GM19025 (cell line): ENCODE results near the gene APBA1.

Experiments
- ATAC-seq: cut with Tn5 transposase; IDR thresholded peaks from one replicate; pipeline ENCODE4 v1.9.1; 2021; ENCODE audit warnings: mild to moderate bottlenecking, low read depth, moderate library complexity; ENCODE audit not compliant: unreplicated experiment

Gene APBA1

DNA sequence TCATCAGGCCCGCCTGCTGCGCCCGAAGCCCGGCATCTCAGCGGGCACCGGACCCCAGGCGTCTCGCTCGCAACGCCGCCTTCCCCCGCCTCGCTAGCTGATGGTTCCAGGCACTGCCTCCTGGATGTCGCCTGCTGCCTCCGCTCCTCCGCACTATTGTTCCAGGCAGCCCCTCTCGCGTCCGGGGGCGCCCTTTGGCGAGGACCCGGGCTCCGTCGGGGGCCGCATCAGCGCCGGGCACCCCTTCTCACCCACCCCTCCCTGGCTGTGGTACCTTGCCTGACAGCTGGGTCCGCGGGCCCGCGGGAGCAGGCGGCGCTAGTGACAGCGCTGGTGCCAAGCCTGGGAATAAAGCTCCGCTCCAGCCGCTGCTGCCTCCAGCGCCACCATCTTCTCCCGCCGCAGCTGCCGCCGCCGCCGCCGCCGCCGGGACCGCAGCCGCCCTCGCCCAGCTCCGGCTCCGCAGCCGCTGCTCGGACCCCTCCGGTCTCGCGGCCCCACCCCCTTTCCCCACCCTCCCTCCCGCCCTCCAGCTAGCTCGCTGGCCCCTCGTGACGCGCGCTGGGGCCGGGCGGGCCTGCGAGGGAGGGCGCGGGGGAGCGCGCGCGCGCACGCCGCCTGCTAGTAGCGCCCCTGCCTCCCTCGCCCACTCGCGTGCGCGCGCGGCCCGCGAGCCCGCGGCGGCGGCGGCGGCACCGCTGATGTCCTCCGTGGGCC, at the start of gene APBA1:
APBA1 (minus strand) TSS at position 493 of the 717 bp plus-strand sequence.
- peak; percentile 28 for ATAC-seq

- no peak for ATAC-seq
These were observed 47.8 kb upstream of the APBA1 start for GRCh38 chr9:69719983-69720382.

- ATAC-seq = no peak
These were observed 47.2 kb upstream of the APBA1 start for GRCh38 chr9:69719367-69719766.

- ATAC-seq = no peak
These were observed 46.0 kb upstream of the APBA1 start for GRCh38 chr9:69718218-69718617.

- no peak for ATAC-seq
These were observed 43.7 kb upstream of the APBA1 start for GRCh38 chr9:69715825-69716224.

GRCh38 chr9:69715096-69715495, 42.9 kb upstream of the APBA1 start:
- no peak for ATAC-seq

DNA sequence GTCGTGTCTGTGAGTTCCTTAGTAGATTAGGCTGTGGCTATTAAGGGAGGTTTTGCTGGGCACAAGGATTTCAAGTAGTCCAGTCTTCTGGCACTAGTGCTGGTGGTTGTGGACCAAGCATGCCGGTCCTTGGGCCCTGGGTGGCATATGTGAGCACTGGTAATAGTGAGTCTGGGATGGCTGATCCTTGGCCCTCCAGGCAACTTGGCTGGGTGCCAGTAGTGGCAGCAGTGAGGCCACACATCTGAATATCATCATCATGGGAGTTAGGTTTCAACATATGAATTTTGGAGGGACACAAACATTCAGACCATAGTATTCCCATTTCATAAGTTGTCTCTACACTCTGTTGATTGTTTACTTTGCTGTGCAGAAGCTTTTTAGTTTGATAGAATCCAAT, 25.3 kb upstream of the APBA1 start:
- no peak for ATAC-seq

DNA sequence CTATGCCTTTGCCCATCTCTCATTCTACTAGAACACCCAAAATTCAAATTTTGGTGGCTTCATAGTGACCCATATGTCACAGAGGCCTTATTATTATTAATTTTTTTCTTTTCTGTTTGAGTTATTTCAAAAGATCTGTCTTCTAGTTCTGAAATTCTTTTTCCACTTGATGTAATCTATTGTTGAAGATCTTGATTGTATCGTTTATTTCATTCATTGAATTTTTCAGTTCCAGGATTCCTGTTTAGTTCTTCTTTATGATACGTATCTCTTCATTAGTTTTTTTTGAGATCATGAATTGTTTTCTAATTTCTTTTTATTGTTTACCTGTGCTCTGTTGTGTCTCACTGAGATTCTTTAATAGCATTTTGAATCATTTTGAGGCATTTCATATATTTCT, 24.6 kb upstream of the APBA1 start:
- ATAC-seq = no peak

DNA sequence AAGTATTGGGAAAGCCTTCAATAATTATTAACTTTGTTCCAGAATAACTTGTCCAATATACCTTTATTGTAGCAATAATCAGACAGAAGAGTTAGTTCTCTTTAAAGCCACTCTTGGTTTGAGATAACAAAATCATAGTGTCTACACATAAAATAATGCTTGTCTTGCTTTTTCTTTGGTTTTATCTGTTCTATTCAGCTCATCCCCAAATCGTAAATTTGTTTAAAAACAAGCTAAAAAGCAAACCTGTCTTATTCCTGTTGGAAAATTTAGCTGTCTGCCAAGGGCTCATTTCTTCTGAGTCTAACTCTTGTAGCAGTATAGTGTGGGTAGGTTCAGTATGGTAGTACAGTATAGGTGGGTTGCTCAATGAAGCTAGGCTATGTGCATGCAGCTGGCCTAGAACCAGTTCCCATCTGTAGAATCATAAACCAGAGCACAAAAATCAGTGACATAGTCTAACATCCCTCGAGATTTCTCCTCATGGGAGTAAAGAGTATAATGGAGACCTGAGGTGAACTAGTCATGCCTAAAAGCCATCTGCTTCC, 17.9 kb upstream of the APBA1 start:
- ATAC-seq = no peak

DNA sequence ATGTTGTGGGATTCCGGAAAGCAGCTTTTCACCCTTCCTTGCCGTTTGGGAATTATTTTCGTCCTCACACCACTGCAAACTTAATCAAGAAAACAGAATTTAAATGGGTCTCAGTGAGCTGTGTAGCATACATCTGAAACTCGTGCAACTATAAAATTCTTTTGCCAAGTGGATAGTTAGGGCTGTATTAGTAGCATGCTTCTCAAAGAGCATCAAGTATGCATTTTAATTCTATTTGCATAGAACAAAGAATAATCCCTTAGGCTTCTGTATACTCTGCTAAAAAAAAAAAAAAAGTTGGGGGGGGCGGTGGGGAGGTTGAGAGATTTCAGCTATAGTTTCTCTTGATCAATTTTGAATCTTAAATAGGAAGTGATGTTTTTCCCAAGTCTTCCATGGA, 11.8 kb upstream of the APBA1 start:
- ATAC-seq = no peak

- no peak for ATAC-seq
These were observed 6.8 kb upstream of the APBA1 start for GRCh38 chr9:69678843-69679538.

DNA sequence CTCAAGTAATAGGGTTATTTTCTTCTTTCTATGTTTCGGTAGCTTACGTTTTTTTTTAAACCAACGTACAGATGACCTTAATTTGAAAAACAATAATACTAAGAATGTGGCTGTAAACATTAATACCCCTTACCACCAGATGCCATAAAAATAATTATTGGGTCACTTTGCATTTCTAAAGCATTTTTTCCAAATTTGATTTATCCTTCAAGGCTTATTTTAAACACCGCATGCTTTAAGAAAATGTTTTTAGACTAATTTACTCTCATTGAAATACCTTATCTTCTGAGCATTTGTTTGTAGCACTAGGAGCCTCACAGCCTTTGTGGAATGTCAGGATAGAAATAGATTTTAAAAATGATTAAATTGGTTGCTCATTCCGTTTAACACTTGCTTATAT, 5.8 kb upstream of the APBA1 start:
- no peak for ATAC-seq

DNA sequence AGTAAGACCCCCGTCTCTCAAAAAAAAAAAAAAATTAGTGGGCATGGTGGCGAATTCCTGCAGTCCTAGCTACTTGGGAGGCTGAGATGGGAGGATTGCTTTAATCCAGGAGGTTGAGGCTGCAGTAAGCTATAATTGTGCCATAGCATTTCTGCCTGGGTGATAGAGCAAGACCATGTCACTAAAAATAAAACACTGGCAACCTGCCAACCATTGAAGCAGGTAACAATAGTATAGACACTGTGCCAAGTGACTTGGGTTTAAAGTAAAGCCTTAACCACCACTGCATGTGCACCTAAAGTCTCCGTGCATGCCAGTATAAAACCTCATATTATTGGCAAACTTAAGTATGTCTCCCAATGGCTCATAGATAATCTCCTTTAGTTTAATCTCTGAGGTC, 3.4 kb upstream of the APBA1 start:
- ATAC-seq = no peak

- no peak for ATAC-seq
These were observed 2.7 kb upstream of the APBA1 start for GRCh38 chr9:69674716-69675438.

DNA sequence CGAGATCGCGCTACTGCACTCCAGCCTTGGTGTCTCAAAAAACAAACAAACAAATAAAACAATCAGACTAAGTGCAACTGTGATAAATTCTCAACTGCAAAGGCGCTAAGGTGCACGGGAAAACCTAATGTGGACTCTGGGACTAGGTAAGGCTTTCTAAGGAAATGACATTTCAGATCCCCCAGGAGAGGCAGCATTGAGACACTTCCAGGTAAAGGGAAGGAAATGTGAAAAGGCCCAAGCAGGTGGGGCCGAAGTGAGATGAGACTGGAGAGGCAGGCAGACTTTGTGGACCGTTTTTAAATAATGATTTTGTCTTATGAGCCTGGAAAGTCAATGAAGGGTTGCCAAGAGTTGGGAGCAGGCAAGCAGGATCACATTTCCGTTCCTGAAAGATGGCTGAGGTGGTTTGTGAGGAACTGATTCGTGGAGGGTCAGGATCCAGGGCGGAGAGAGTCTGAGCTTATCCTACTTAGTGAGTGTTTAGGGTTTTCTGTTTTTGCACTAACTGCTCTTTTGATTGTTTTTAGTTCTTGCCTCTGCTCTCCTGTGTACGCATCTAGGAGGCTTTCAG, 2.0 kb upstream of the APBA1 start:
- ATAC-seq = no peak

DNA sequence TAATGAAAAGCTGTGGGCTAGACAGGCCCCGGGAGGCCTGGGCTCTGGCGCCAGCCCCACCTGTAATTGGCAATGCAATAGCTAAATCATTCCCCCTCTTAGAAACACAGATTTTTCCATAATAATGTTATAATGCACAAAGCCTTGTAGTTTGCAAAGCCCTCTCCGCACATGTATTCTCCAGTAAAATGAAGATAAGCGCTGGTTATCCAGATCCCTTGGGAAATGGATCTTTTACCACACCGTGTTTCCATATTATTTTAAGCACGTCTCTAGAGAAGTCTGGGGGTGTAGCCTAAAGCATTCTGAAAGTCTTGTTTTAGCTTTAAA, 1.1 kb upstream of the APBA1 start:
- ATAC-seq = no peak

DNA sequence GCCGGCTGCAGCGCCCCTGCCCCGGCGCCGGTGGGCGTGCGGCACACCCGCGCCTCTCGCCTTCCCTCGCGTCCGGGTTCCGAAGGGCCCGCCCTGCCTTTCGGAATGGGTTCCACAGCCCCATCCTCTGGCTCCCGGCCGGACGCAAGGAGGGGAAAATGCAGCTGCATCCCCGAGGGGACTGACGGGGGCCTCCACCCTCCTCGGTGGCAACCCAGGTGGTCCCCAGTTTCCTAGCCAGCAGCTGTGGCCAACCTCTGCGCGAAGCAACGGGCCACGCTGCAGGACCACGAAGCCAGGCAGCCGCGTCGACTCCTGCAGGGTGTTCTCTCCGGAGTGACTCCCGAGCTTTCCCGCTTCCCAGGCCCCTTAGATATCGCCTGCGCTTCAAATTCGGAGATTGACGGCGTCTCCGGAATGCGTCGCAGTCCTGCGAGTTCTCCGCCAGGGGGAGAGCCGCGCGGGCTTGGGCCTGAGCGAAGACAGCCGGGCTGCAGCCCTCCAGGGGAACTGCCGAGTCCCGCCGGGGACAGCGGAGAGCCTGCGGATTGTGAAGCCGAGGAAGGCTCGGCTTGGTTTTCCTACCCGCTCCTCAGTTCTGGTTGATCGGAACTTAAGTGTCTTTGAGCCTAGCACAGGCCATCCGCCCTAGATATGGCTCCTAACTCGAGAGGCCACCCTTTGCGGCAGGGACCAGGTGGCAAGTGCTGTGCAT, 582 bp upstream of the APBA1 start:
- ATAC-seq = peak; percentile 93

GRCh38 chr9:69671311-69671878, 776 bp downstream of the APBA1 start:
- no peak for ATAC-seq

DNA sequence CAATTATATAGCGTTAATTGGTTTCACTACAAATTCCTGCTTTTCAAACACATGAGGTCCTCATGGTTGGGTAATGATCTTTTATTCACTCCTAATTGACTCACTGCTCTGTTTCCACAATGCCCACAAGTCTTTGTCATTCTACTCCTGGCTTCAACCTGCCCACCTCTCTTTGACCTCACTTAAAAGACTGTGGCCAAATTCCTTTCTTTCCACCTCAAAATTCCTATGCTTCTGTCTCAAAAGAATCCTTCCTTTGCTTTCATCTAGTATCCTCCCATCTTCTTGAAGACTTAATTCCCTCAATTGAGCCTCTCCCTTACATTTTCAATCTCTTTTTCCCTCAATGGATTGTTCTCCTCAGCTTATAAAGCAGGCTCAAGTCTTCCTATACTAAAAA, 4.9 kb downstream of the APBA1 start:
- ATAC-seq = no peak

DNA sequence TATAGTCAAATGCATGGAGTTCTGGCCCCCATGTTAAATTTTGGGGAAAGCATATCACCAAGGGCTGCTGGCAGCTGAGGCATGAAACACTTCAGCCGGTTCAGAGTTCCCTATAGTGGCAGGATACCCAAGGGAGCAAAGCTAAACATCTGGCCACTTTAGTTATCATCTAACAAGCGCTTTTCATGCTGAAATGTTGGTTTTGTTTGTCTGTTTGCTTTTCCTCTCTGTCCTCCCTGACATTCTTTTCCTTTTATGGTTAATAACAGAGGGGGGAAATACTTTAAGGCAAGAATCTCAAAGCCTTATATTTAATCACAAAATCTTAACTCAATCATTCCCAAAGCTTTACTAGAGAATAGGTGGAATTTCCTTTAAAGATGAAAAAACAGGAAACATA, 11.9 kb downstream of the APBA1 start:
- no peak for ATAC-seq
